Measurements from ENCODE around the gene DOCK10.

GRCh38 chr2:225019105-225019504 is 23.2 kb downstream of the DOCK10 start:
- TF ChIP-seq, protein P1, sequence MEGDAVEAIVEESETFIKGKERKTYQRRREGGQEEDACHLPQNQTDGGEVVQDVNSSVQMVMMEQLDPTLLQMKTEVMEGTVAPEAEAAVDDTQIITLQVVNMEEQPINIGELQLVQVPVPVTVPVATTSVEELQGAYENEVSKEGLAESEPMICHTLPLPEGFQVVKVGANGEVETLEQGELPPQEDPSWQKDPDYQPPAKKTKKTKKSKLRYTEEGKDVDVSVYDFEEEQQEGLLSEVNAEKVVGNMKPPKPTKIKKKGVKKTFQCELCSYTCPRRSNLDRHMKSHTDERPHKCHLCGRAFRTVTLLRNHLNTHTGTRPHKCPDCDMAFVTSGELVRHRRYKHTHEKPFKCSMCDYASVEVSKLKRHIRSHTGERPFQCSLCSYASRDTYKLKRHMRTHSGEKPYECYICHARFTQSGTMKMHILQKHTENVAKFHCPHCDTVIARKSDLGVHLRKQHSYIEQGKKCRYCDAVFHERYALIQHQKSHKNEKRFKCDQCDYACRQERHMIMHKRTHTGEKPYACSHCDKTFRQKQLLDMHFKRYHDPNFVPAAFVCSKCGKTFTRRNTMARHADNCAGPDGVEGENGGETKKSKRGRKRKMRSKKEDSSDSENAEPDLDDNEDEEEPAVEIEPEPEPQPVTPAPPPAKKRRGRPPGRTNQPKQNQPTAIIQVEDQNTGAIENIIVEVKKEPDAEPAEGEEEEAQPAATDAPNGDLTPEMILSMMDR (IDR thresholded peaks at IDR 0.05), result no peak
- TF ChIP-seq POLR2A (IDR thresholded peaks at IDR 0.05), result no peak
